ENCODE results near the gene ACACA.

DNA sequence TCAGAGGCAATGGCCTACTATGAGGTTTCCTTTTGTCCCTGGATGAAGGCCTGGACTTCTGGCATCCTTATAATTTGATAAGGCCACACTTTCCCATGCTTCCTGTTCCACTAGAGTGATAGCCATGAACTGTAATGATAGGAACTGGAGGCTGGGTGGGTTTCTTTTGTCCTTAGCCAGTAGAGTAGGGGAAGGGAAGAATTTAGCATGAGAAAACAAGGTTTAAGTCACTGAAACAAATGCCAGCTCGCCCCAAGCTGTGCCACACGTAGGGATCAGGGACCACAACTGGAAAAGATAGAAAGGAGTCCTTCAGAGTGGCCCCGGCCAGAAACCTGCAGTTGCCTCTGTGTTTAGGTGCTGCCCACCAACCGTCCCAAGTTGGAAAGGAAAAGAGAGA lies 111.7 kb downstream of the ACACA start:
- TF ChIP-seq POLR2A (IDR thresholded peaks at IDR 0.05; ENCODE audit: low read depth, low read length) (no peak), POLR2AphosphoS5 (IDR thresholded peaks at IDR 0.05; ENCODE audit: low read depth, low read length) (no peak)

All from GM12891 (cell line).